Posterior cingulate gyrus (tissue), 11 donors: ENCODE results near the gene SLC25A38.
"Not testable (repeated sequence)": the region's sequence is repeated elsewhere in the genome, so short reads cannot be mapped to it uniquely, and the experiment has no call there.

Source experiments
- DNase-seq, 10 donors: peaks; one replicate each; pipeline versions ENCODE4 v3.0.0 to v3.0.0-alpha.2; 2020 to 2021; ENCODE audit warnings: mixed read lengths in 3 of 10
- intact Hi-C: fragments of 100-400 bp; cut with DNase I; formaldehyde crosslinking; loops from one replicate; pipeline ENCODE4 v1.15.1; 2023

Gene SLC25A38, protein sequence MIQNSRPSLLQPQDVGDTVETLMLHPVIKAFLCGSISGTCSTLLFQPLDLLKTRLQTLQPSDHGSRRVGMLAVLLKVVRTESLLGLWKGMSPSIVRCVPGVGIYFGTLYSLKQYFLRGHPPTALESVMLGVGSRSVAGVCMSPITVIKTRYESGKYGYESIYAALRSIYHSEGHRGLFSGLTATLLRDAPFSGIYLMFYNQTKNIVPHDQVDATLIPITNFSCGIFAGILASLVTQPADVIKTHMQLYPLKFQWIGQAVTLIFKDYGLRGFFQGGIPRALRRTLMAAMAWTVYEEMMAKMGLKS

DNA sequence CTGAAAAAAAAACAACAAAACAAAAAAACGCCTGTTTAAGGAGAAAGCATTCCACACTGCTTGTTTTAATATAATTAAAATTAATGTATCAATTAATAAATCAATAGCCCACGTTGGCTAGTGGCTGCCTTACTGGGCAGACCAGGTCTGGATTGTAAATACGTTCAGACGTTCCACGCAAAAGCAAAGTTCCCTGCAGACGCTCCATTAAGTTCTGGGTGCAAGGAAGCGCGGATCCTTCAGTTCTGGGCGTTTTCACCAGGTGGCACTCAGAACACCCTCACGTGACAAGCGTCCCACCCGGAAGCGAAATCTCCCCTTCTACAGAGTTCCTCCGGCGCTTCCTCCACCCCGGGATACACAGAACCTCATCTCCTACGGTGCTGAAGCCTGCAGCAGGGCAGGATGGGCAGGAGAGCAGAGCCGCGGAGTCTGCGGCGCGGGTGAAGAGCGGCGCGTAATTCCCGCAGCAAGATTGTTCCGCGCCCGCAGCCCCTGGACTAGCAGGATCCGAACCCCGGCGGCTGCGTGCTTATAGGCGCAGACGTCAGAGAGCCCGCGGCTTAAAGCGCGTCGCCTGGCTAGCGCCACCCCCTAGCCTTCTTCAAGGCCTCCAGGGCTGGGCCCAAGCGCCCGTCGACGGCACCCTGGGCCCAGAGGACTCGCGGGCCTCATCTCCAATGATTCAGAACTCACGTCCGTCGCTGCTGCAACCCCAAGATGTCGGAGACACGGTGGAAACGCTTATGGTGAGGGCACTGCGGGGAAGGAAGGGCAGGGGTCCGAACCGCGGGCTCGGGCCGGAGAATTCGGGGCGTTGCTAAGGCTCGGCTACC lies at the start of gene SLC25A38:
Gene SLC25A38 (plus strand): TSS at position 326 of the 836 bp plus-strand sequence. CDS start 355 bp downstream, at position 681.
- intact Hi-C loops = loop anchor here (2.0 kb wide), 1 partner anchor 276 kb away; the partner anchor contains the start of genes GORASP1 and TTC21A
- DNase-seq = peak; percentile 67 to 98 (median 90)

DNA sequence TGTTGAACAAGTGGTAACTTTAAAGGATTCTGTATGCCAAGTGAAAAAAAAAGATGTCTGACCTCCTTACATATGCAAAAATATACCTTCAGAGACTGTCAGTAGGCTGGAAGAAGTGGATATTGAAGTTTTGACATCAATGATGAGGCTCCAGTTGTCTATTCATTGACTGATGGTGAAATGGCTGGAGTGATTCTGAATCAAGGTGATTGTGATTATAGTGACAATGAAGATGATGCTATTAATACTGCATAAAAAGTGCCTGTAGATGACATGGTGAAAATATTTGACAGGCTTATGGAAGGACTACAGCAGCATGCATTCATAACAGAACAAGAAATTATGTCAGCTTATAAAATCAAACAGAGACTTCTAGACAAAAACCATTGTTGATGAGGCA lies 49.6 kb upstream of the SLC25A38 start:
- intact Hi-C loops = no loop called here

DNA sequence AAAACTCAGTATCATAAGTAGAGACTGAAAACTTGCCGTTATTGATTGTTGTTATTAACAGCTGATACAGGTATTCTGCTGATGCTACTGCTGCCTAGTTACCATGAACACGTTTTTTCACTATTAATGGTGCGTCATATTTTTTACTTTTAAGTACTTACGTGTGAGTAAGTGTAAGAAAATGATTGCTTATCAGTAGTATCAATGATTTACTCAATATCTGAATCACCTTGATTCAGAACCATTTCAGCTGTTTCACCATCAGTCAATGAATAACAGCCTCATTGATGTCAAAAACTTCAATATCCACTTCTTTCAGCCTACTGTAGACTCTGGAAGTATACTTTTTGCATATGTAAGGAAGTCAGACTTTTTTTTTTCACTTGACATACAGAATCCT lies 49.0 kb upstream of the SLC25A38 start:
- intact Hi-C loops = no loop called here
- no peak for DNase-seq

More for the DNA sequence above, 49.6 kb upstream of the SLC25A38 start:
- no peak for DNase-seq

DNA sequence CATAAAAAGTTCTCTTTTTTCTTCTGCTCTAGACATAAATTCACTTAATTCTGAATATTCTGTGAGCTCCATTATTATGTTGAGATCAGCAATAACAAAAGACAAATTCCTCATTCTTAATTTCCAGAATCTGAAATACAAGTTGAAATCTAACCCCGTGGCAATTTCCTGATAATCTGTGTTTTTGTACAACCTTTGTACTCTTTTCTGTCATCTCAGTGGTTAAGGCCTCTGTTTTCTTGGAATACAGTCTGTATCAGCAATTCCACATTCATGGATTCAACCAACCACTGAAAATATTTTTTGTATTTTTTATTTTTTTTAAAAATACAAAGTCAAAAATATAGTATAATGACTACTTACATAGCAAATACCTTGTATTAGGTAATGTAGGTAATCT lies 45.0 kb upstream of the SLC25A38 start:
- DNase-seq = no peak
- intact Hi-C loops = no loop called here

DNA sequence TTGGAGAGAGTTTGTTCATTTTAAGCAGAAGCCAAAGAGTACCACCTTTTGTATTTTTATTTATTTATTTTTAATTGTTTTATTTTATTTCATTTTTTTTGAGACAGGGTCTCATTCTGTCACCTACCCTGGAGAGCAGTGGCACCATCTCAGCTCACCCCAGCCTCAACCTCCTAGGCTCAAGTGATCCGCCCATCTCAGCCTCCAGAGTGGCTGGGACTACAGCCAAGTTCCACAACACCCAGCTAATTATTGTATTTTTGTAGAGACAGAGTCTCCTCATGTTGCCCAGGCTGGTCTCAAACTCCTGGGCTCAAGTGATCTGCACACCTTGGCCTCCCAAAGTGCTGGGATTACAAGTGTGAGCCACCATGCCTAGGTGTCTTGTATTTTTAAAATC lies 44.1 kb upstream of the SLC25A38 start:
- intact Hi-C loops = no loop called here
- no peak for DNase-seq

DNA sequence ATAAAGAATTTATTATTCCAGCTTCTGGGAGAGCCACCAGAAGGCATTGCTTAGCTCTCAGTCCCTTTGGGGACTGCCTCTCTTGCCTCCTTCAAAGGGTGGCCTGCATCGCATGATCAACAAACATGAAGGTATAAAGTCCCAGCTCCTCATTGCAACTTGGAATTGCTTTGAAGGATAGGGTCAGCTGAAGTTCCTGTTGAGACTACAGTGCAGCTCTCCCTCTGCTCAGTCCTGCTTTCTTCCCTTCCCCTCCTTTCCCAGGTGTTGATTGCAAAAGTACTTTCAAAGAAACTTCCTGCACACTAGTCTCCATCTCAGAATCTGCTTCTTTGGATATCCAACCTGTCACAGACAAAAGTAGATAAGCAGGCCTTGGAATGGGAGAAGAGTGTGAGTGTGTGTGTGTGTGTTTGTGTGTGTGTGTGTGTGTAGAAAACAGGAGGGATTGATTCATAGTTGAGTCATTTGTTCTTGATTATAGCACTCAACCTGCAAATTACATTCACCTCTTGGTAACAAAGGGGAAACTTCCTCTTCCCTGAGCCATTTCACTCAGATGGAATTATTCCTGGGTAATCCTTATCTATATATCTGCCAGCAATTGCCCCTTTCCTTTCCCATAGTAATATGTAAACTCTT lies 40.0 kb upstream of the SLC25A38 start:
- DNase-seq = no peak

DNA sequence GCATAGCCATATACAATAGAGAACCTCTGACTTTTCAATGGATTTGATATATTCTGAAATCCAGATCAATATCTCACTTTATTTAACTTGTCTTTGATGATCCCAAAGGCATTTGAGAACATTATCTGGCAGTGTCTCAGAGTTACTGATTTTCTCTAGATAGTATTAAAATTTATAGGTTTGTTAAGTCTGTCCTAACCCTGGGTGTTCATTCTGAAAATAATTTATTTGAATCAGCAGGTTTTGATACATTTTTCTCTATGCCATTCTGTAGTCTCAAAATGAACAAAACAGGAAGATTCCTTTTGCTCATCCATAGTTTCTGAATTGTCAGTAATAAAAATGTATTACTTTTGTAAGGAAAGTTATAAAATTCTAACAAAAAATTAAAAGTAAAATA lies 39.4 kb upstream of the SLC25A38 start:
- DNase-seq = no peak
- intact Hi-C loops = no loop called here

More for the DNA sequence above, 40.0 kb upstream of the SLC25A38 start:
- intact Hi-C loops = no loop called here

DNA sequence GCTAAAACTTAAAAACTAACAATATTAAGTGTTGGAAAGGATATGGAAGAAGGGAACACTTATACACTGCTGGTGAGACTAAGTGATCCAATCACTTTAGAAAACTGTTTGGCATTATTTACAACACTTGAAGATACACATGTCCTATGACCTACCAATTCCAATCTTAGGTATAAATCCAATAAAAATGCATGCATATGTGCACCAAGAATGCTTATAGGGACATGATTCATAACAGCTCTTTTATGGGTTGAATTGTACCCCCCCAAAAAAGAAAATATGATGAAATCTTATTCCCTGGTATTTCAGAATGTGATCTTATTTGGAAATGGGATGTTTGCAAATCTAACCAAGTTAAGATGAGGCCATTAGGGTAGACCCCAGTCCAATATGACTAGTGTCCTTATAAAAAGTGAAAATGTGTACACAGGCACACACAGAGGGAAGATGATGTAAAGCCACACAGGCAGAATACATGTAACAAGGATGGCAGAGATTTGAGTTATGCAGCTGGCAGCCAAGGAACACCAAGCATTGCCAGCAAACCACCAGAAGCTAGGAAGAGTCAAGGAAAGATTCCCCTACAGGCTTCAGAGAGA lies 38.3 kb upstream of the SLC25A38 start:
- intact Hi-C loops = no loop called here
- DNase-seq = no peak

DNA sequence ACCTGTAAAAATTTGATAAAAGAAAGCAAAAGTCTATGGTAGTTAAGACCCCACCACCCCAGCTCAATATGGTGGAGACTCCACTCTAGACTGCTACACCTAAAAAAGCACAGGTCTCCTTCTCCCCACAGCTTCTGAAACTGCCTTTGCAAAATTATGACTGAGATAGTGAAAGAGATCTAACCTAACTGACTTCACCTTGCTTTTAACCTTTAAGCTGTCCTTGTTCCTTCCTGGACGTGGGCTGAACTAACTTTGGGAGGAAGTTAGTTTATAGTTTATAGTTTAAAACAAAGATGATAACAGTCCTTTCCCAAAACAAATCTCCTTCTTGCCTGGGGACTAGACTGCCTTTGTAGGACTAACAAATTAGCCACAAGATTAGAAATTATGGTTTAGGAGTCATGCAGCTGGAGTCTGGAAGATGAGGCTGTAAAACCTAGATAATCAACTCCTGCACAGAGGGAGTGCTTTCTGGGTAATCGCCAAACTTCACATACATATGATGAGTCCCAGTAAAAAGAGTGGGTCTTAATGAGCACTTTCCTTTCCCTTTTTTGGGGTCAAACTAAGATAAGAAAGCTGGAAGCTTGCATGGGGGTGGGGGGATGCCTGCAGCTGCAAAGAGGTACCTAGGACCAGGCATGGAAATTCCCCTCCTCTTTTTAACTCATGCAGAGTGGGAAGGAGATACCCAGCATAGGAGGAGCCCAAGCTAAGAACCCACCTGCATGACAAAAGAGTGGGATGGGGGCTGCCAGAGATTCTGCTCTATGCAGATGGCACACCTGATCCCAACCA lies 36.2 kb upstream of the SLC25A38 start:
- intact Hi-C loops = no loop called here
- DNase-seq = no peak

DNA sequence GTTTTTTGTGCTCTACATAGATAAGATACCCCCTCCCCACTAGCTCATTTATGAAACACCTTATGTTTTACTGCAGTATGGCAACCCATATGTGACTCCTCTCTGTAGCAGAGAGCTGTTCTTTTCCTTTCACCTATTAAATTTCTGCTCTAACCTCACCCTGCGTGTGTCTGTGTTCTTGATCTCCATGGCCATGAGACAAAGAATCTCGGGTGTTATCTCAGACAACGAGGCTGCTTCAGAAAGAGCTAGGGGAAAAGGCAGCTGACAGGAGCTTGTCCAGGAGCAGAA lies 35.6 kb upstream of the SLC25A38 start:
- no peak for DNase-seq
- intact Hi-C loops = no loop called here

DNA sequence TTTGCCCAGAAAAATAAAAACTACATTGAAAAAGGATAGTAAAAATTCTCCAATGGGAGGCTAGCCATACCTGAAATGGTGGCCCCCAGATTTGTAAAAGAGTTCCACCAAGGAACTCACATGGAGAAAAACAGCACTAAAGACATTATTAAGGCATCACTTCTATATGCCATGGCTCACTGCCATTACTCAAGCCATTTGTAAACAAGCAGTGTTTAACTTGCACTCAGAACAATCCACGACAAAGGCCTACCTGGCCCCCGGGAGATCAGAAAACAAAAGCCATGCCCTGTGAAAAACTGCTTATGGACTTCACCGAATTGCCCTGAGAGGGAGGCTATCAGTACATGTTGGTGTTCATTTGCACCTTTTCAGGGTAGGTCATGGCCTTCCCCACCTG lies 34.1 kb upstream of the SLC25A38 start:
- intact Hi-C loops = no loop called here
- DNase-seq = no peak

DNA sequence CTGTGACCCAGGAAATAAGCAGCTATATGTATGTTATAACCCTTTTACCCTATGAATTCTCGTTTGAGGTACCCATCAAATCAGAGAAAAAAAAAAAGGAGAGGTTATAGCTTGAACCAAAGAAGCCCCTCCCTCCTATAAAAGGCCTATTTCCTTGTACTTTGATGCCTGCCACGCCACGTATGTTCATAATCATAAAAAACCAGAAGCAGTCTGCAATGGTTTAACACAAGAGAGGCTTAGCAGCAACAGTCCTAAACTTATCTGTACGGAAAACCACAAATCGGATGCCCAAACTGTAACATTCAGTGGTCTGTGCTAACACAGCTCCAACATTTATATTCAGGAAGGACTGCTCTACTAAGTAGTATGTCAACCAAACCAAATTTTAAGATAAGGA lies 32.5 kb upstream of the SLC25A38 start:
- DNase-seq = no peak
- intact Hi-C loops = no loop called here

DNA sequence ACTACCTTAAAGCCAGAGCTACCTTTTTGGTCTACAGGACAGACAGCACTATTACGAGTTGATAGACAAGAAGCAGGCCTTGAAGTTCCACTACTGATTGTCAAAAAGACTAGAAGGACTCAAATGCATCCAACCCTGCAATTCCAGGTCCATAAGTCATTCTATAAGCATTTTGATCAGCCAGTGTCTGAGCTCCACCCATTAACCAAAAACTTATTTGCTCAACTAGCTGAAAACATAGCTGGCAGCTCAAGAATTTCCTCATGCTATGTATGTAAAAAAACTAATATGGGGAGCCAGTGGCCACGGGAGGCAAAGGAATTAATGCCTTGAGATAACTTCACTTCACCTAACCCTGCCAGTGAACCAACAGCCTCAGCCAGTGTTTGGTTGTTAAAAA lies 32.0 kb upstream of the SLC25A38 start:
- intact Hi-C loops, DNase-seq: not testable (repeated sequence)

DNA sequence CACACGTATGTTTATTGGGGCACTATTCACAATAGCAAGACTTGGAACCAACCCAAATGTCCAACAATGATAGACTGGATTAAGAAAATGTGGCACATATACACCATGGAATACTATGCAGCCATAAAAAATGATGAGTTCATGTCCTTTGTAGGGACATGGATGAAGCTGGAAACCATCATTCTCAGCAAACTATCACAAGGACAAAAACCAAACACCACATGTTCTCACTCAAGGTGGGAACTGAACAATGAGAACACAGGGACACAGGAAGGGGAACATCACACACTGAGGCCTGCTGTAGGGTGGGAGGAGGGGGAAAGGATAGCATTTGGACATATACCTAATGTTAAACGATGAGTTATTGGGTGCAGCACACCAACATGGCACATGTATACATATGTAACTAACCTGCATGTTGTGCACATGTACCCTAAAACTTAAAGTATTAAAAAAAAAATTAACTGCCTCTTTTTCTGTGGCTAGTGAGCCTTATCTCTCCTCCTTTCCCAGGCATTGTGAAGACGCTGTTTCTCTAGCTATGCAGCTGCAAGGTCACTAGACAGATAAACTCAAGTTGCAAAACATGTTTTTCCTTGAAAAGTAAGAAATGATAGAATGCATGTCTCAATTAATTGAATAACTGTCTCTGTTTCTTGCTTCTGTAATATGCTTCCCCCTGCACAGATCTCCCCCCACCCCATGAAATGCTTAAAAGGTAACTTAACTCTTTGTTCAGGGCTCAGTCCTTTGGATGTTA lies 29.8 kb upstream of the SLC25A38 start:
- DNase-seq, intact Hi-C loops: not testable (repeated sequence)

DNA sequence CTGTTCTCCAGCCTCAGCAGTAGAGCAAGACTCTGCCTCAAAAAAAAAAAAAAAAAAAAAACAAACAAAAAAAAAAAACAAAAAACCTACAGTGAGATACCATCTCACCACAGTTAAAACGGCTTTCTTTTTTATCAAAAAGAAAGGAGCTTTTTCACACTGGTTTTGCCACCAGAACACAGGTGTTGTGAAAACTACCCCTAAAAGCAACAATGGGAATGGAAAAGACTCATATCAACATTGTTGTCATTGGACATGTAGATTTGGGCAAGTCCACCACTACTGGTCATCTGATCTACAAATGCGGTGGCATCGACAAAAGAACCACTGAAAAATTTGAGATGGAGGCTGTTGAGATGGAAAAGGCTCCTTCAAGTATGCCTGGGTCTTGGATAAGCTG lies 24.8 kb upstream of the SLC25A38 start:
- no peak for DNase-seq
- intact Hi-C loops = no loop called here

DNA sequence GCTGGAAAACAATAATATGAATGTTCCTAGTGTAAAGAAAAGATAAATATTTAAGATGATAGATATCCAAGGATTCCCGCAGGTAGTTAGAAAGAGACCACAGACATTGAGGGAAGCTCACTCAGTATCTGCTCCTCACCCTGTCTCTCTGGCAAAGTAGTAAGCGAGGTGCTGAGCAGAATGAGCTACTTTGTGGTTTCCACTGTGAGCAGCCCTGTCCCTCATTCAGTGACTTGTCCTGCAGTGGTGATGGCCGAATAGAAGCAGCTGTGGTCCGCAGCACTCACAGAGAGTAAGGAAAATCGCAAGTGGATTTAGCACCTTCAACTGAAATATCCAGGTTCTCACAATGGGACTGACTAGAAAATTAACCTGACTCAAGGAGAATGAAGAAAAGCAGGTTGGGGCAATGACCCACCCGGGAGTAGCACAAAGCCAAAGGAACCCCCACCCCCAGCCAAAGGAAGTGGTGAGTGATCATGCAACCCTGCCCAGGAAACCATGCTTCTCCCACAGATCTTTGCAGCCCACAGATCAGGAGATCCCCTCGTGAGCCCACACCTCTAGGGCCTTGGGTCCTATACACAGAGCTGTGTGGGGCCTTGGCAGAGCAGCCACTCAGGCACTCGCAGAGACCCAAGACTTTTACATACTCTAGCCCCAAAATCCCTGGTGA lies 21.8 kb upstream of the SLC25A38 start:
- intact Hi-C loops = no loop called here
- no peak for DNase-seq

DNA sequence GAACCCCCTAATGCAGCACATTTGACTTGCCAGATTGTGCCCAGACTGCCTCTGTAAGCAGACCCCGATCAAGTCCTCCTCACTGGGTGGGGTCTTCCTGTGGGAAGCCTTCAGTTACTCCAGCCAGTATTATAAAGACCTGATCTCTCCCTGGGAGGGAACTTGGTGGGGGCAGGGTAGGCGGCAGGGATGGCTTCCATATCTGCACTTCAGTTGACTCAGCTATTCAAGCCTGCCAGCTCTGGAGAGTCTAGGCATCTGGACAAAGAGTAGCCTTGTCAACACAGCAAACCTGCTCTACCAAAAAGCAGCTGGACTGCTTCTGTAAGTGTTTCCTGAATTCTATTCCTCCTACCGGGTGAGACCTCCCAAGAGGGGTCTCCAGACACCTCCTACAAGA lies 21.0 kb upstream of the SLC25A38 start:
- no peak for DNase-seq
- intact Hi-C loops = no loop called here

DNA sequence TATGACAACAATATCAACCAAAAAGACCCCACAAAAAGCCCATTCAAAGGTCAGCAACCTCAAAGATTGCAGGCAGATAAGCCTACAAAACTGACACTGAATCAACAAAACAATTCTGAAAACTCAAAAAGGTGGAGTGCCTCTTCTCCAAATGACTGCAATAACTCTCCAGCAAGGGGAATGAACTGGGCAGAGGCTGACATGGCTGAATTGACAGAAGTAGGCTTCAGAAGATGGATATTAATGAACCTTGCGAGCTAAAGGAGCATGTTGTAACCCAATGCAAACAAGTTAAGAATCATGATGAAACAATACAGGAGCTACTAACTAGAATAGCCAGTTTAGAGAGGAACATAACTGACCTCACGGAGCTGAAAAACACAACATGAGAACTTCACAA lies 20.4 kb upstream of the SLC25A38 start:
- intact Hi-C loops = no loop called here
- DNase-seq = no peak

DNA sequence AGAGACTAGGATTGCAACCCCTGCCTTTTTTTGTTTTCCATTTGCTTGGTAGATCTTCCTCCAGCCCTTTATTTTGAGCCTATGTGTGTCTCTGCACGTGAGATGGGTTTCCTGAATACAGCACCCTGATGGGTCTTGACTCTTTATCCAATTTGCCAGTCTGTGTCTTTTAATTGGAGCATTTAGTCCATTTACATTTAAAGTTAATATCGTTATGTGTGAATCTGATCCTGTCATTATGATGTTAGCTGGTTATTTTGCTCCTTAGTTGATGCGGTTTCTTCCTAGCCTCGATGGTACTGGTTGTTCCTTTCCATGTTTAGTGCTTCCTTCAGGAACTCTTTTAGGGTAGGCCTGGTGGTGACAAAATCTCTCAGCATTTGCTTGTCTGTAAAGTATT lies 12.7 kb upstream of the SLC25A38 start:
- intact Hi-C loops, DNase-seq: not testable (repeated sequence)
